Stimulated activated CD8-positive, alpha-beta memory T cell treated with anti-CD3 and anti-CD28 coated beads, Interleukin-7, amount 100 ng/mL, for 4 hours (primary cell): ENCODE results near the gene DNLZ.
"Not testable (repeated sequence)": the region's sequence is repeated elsewhere in the genome, so short reads cannot be mapped to it uniquely, and the experiment has no call there.

ENCODE experiments used
- DNase-seq, 2 donors: peaks; one replicate each; pipeline ENCODE4 v3.0.0-alpha.2; 2020; ENCODE audit warnings: low read depth in 2 of 2

The DNLZ gene

DNA sequence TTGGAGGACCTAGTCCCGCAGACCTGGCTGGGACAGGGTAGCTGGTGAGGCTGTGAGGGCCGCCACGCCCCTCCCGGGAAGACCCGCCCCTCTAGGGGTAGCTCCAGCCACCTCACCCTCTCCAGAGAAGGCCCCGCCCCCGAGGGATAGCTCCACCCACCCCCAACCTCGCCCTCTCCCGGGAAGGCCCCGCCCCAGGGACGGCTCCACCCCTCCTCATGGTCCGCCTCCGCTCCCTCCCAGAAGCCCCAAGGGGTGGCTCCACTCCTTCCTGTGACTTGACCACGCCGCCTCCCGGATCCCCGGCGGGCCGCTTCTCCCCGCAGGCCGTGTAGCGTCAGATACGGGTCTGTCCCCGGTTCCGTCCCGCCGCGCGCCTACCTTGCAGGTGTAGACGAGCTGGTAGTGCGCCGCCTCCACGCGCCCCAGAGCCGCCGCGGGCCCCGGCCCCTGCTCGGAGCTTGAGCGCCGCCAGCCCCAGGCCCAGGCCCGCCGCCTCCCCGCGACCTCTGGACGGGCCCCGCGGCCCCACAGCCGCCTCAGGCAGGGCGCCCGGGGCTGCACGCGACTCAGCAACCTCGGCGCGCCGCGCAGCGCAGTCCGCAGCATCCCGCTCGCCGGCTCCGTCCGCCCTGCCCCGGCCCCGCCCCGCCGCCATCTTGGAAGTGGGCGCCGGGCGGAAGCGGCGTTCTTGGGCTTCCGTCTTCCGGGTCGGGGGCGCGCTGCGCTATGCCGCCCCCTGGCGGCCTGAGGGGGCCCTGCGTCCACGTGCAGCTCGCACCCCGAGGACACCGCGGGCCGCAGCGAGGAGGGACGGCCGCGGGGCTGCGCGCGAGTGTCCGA is at the start of gene DNLZ:
TSS of gene DNLZ (minus strand) at position 639 of the 843 bp plus-strand sequence. CDS start at position 609, 30 bp downstream.
- DNase-seq, result peak; percentile 89 to 90

- no peak for DNase-seq
These were observed 49.4 kb upstream of the DNLZ start for GRCh38 chr9:136412962-136413361.

- DNase-seq, result no peak
These were observed 47.8 kb upstream of the DNLZ start for GRCh38 chr9:136411378-136411777.

- peak; percentile 94 for DNase-seq
These were observed 47.1 kb upstream of the DNLZ start, which contains the start of the genes ENTR1 and PMPCA for GRCh38 chr9:136410500-136411287. Gene ENTR1, minus strand, starts transcription at chr9:136410614. Its CDS starts 217 bp downstream, at chr9:136410397. Gene PMPCA, plus strand, starts transcription at chr9:136410658. Its CDS starts 11 bp downstream, at chr9:136410669.

GRCh38 chr9:136409557-136410455 is 46.3 kb upstream of the DNLZ start:
- peak; percentile 21 to 29 for DNase-seq

DNA sequence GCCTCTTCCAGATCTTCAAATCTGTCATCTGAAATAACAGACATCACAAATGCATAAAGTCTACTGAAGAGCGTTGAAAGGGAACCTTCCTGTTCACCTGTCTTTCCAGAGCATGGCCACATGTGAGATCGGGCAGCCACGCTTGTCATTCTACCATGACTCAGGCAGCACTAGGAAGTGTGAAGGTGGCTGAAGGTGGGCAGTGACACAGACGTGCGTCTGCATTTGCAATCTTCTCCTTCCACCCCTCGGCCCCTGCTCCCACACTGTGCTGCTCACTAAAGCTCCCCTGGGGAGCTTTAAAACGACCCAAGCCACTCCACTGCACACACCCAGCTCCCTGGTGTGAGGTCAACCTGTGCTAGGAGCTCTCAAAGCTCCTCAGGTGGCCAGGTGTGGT is 44.4 kb upstream of the DNLZ start:
- DNase-seq, result no peak

GRCh38 chr9:136407061-136407460 is 43.5 kb upstream of the DNLZ start:
- DNase-seq, result not testable (repeated sequence)

GRCh38 chr9:136405904-136406303 is 42.4 kb upstream of the DNLZ start:
- not testable (repeated sequence) for DNase-seq

DNA sequence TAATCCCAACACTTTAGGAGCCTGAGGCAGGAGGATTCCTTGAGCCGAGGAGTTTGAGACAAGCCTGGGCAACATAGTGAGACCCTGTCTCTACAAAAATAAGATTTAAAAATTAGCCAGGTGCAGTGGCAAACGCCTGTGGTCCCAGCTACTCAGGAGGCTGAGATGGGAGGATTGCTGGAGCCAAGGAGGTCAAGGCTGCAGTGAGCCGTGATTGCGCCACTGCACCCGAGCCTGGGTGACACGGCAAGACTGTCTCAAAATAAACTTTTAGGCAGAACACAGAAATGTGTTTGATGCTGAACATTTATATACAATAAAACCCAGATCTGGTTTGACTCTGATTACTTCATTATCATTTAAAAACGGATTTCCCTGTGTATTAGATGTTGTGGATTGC is 41.9 kb upstream of the DNLZ start:
- no peak for DNase-seq

- DNase-seq, result no peak
These were observed 41.2 kb upstream of the DNLZ start for GRCh38 chr9:136404801-136405136.

DNA sequence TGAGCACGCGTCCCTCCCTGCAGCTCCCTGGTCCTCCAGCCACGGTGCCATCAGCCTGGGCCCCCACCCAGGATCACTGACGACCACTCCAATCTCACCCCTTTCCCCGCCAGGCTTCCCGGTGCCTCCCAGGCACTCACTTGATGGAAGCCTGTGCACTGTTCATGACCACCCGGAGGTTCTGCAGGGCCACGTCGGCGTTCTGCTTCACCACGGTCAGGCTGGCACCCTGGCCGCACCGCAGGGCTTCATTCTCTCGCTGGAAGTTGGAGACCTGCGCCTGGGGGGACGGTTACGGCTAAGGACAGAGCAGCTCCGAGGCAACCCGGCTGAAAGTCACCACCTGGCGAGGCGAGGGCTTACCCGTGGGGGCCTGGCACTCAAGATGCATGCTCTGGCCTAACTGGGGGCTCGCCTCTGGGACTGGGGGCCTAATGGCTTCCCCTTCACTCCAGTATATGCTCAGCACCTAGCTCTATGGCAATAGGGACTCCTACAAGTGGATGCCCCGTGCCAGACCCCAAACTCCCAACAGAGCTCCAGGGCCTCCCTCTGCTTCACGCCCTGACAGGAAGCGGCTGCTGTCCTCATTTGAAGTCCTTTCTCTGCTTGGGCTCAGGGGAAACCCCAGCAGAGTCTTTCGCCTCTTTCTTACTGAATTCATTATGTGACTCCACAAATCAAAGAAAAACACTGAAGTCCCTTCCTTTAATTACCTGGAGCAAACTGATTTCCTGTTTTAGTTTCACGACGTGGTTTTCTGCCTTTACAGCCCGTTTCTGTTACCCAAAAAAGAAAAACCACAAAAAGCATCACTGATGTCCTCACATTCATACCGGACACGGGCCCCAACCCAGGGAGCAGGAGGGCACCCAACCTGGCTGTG is 40.6 kb upstream of the DNLZ start:
- peak in 1 of 2 donors; percentile 22 for DNase-seq

GRCh38 chr9:136403538-136403914 is 40.0 kb upstream of the DNLZ start:
- DNase-seq, result peak; percentile 73 to 76

DNA sequence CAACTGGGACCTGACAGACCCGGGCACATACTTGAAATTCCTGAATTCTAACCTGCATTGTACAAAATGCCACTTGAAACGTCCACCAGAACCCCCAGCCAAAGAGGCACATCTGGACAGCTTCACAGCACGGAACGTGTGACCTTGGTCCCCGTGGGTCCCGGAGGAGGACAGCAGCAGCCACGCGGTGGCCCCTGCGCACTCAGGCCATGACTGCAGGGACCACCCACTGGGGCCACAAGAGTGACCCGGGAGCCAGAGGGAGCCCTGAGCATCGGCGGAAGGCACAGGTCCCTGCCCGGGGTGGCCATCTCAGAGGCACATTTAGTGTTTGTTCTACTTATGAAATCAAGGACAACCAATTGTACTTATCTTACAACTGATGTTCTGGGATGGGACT is 38.5 kb upstream of the DNLZ start:
- no peak for DNase-seq

- no peak for DNase-seq
These were observed 37.8 kb upstream of the DNLZ start for GRCh38 chr9:136401173-136401922.

DNA sequence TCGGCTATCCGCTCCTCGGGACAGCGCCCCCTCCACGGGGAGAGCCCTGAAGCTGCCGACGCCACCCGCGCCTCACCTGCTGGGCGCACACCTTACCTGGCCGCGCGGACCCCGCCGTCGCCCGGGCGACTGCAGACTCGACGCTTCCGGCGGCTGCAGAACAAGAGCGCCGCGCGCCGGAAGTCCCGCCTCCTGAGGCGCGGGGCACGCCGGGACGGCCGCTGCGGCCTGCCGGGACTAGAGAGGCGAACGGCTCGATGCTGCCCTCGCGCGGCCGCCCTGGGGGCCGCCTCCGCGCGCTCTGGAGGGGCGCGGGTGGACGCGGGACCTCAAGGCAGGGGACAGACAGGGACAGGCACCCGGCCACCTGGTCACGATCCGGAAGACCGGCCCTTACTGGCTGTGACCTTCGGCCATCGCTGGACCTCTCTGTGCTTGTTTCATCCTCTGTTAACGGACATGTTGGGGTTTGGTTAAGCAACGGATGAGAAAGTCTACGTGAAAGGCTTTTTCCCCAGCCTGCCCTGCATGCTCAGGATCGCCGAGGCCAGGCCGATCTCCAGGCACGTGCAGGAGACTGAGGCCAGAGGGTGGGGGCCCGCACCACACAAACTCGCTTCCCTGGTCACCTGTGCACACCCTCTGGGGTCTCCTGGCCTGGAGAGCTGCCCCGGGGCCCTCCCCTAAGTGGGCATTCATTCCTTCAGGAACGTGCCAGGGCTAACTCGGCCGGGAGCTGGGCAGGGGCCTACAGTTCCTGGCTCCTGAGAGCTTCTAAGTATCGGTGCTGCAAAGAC is 36.7 kb upstream of the DNLZ start, which contains the start of gene SNAPC4:
TSS of gene SNAPC4 (minus strand) at position 133 of the 797 bp plus-strand sequence. CDS start 1,742 bp downstream, outside the sequence.
- DNase-seq, result peak; percentile 64 to 82

DNA sequence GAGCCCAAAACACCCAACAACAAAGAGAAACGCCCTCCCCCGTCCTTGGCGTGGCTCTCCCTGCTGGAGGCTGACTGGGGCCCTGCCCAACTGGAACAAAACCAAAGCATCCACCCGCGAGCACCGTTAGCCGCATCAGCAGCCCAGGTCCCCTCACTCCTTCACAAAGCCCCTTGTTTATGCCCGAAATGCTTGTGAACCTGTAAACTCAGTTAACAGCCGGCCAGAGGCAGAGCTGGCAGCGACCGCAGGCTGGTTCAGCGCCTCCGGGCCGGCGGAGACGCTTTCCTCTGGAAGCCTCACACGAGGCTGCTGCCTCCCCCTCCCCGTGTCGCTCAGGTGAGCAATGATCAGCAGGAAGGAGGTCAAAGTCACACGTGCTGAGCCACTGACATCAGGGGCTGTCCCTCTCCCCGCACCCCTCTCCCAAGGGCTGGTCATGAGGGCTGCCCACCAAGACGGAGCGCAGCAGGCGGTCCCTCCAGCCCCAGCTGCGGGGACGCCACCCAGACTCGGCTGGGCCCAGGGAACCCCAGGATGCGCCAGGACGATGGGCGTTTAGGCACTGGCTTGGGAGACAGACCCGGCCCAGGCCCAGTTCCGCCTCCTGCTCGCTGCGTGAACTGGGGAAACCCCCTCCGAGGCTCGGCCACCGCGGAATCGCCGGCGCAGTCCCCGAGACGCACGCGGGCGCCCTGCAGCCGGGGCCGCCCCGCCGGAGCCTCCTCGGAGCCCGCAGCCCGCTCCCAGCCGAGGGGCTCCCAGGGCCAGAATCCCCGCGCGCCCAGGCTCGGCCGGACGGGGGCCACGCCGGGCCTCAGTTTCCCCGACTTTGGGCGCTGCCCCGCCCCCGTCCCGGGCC is 35.9 kb upstream of the DNLZ start:
- peak in 1 of 2 donors; percentile 46 for DNase-seq

DNA sequence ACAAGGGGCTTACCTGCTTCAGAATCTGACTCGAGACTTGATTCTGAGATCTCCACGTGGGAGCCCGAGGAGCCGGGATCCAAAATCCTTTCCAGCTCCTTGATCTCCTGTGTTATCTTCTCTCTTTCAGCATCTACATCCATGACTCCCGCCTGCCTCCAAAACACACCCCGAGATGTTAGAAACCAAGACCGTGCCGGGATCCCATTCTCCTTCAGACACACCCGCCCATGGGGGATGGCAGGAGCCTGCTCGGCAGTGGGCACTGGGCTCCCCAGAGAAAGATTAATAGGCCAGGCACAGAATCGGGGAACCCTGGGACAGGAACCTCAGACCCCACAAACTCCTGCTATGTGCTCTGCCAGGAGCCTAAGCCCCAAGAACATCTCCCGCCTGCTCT is 34.7 kb upstream of the DNLZ start:
- DNase-seq, result no peak

DNA sequence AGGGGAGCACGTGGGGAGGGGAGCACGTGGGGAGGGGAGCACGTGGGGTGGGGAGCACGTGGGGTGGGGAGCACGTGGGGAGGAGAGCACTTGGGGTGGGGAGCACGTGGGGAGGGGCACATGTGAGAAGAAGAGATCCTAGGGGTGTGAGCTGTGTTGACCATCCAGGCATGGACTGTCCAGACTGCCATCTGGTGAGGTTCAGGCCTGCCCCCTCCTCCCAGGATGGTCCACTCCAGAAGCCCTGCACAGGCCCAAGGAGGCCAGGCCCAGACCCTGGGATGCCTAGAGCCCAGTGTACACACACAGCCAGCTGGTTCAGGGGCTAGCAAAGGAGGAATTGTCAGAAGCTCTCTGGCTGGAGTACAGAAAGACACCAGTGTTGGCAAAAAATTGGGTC is 34.1 kb upstream of the DNLZ start:
- no peak for DNase-seq
